HL-60 (cell line): ENCODE data around the gene TMCC3.

Experiments used
- CTCF ChIP-seq: IDR thresholded peaks from one replicate; pipeline ENCODE4 v1.5.1; 2011; ENCODE audit warnings: low read length, control low read depth, inconsistent platforms; ENCODE audit not compliant: insufficient read depth
- POLR2AphosphoS5 ChIP-seq: IDR thresholded peaks from 2 replicates; pipeline ENCODE4 v1.6.1; 2012; ENCODE audit warnings: low read depth
- REST ChIP-seq: IDR thresholded peaks from 2 replicates; pipeline ENCODE4 v1.6.1; 2012; ENCODE audit warnings: low read depth; ENCODE audit not compliant: insufficient replicate concordance

- TF ChIP-seq CTCF, result no peak
- TF ChIP-seq REST, result no peak
- TF ChIP-seq POLR2AphosphoS5, result no peak
Observed at GRCh38 chr12:94535510-94535921, 114.8 kb downstream of the TMCC3 start.
